Amniotic stem cell (primary cell): Measurements from ENCODE around the gene PAH.

Experiments used
- DNase-seq: peaks from one replicate; lab custom pipeline; 2025; lab: John Stamatoyannopoulos, UW

The PAH gene

GRCh38 chr12:102917026-102917787 is at the start of gene PAH:
Gene PAH, minus strand, starts transcription at chr12:102917244. Its CDS starts 114 bp downstream, at chr12:102917130.
- no peak for DNase-seq

GRCh38 chr12:102966200-102966863 is 49.3 kb upstream of the PAH start:
- no peak for DNase-seq

GRCh38 chr12:102965281-102966155 is 48.5 kb upstream of the PAH start:
- no peak for DNase-seq

GRCh38 chr12:102964872-102965271 is 47.8 kb upstream of the PAH start:
- no peak for DNase-seq

GRCh38 chr12:102963796-102964195 is 46.8 kb upstream of the PAH start:
- no peak for DNase-seq

GRCh38 chr12:102962986-102963385 is 45.9 kb upstream of the PAH start:
- no peak for DNase-seq

- DNase-seq: no peak
These were observed 45.5 kb upstream of the PAH start for GRCh38 chr12:102962532-102962931.

GRCh38 chr12:102961466-102961855 is 44.4 kb upstream of the PAH start:
- DNase-seq: no peak

- no peak for DNase-seq
These were observed 43.9 kb upstream of the PAH start for GRCh38 chr12:102960766-102961465.

- DNase-seq: no peak
These were observed 42.3 kb upstream of the PAH start for GRCh38 chr12:102959391-102959790.

GRCh38 chr12:102958830-102959176 is 41.8 kb upstream of the PAH start:
- no peak for DNase-seq

- DNase-seq: no peak
These were observed 41.2 kb upstream of the PAH start for GRCh38 chr12:102958073-102958829.

- DNase-seq: no peak
These were observed 40.5 kb upstream of the PAH start, which contains the start of gene ASCL1 for GRCh38 chr12:102957339-102958050. Gene ASCL1, plus strand, starts transcription at chr12:102957674. Its CDS starts 571 bp downstream, at chr12:102958245.

GRCh38 chr12:102956738-102957327 is 39.8 kb upstream of the PAH start:
- DNase-seq: no peak

GRCh38 chr12:102955926-102956737 is 39.1 kb upstream of the PAH start:
- no peak for DNase-seq

- DNase-seq: no peak
These were observed 37.1 kb upstream of the PAH start for GRCh38 chr12:102954134-102954533.

- no peak for DNase-seq
These were observed 36.2 kb upstream of the PAH start for GRCh38 chr12:102953221-102953620.

- DNase-seq: no peak
These were observed 34.8 kb upstream of the PAH start for GRCh38 chr12:102951841-102952240.

GRCh38 chr12:102950950-102951619 is 34.0 kb upstream of the PAH start:
- DNase-seq: no peak
